DMS79 (cell line): ENCODE results near the gene MRPS18B.
"Not testable (repeated sequence)": the region's sequence is repeated elsewhere in the genome, so short reads cannot be mapped to it uniquely, and the experiment has no call there.

ENCODE experiments used
- DNase-seq: peaks from one replicate; lab custom pipeline; 2025; lab: John Stamatoyannopoulos, UW

The MRPS18B gene

GRCh38 chr6:30643656-30644055 is 26.0 kb downstream of the MRPS18B start:
- DNase-seq, result no peak

- no peak for DNase-seq
Measured at GRCh38 chr6:30644769-30645168, 27.1 kb downstream of the MRPS18B start.

GRCh38 chr6:30645989-30646388 is 28.3 kb downstream of the MRPS18B start:
- no peak for DNase-seq

- peak; percentile 89 for DNase-seq
Measured at GRCh38 chr6:30646450-30647241, 29.0 kb downstream of the MRPS18B start, which contains the start of gene C6orf136. C6orf136 (plus strand) TSS chr6:30647133; CDS start chr6:30647232, 99 bp downstream.

- DNase-seq, result peak; percentile 89
Measured at GRCh38 chr6:30647242-30648116, 29.8 kb downstream of the MRPS18B start.

- no peak for DNase-seq
Measured at GRCh38 chr6:30651143-30651542, 33.5 kb downstream of the MRPS18B start.

GRCh38 chr6:30654798-30655742 is 37.4 kb downstream of the MRPS18B start:
- no peak for DNase-seq

- DNase-seq, result no peak
Measured at GRCh38 chr6:30655743-30656094, 38.1 kb downstream of the MRPS18B start.

GRCh38 chr6:30656513-30656912 is 38.9 kb downstream of the MRPS18B start:
- no peak for DNase-seq

- no peak for DNase-seq
Measured at GRCh38 chr6:30657454-30657853, 39.8 kb downstream of the MRPS18B start.

- not testable (repeated sequence) for DNase-seq
Measured at GRCh38 chr6:30657922-30658321, 40.3 kb downstream of the MRPS18B start.

GRCh38 chr6:30664994-30665767 is 47.5 kb downstream of the MRPS18B start:
- no peak for DNase-seq

GRCh38 chr6:30666300-30666699 is 48.7 kb downstream of the MRPS18B start:
- not testable (repeated sequence) for DNase-seq

- DNase-seq, result no peak
Measured at GRCh38 chr6:30670760-30671527, 53.3 kb downstream of the MRPS18B start.

- DNase-seq, result peak; percentile 84
Measured at GRCh38 chr6:30672445-30673253, 55.0 kb downstream of the MRPS18B start, which contains the start of gene DHX16. DHX16 (minus strand) TSS chr6:30673006; CDS start chr6:30672841, 165 bp downstream.
